Measurements from ENCODE around the gene SLC16A5.
"Not testable (repeated sequence)": the region's sequence is repeated elsewhere in the genome, so short reads cannot be mapped to it uniquely, and the experiment has no call there.

SLC16A5 gene

GRCh38 chr17:75064460-75064859 lies 23.3 kb upstream of the SLC16A5 start:
- DNase-seq = no peak

DNA sequence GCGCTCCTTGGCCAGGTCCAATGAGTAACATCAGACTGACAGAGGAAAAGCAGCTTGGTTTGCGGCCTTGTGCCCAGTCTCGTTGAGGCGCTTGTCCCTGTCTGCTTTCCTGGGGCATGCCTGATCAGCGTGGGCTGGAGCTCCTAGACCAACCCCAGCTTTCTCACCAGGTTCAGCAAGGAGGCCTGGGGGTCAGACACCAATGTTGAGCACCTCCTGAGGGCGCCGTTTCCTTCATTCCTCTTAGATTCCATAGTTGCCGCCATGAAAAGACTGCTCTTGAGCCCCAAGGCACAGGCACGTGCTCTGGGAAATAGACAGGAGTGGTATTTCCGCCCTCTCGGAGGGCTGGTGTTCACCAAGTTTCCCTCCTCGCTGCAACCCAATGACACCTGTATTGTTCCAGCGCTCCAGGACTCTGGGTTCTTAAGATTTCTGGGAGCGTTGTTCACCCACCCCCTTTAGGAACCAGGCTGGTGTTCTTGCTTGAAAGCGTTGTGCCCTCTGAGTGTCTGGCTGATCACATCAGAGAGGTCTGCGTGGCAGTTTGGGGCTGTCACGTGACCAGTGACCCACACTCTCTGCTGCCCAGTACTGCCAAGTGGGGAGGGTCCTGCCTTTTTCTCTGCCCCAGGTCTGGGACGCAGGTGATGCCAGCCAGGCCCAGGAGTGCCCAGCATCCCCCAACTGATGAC lies 22.7 kb upstream of the SLC16A5 start:
- no peak for DNase-seq

DNA sequence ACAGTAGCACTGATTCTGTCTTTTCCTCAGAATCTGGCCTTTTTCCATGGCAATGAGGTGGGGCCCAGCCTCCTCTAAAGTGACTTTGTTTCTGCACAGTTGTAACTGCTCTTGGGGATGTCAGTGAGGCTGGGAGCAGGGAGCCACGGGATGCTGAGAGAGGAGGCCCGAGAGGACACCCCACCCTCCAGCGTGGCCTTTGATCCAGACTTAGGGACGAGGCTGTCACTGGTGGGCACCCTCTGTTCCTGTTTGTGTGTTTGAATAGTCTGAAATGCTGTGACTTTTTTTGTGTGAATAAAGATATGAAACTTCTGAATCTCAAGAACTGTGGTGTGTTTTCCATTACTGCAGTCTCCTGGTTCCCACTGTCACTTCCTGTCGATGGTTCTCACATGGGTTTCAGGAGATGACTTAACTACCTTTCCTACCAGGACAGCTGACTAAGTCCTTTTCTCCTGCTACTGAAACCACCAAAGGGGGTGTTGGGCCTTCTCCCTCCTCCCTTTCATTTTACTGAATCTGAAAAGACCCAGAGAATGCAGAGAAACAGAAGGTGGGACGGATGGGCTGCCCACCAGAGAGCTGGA lies 22.1 kb upstream of the SLC16A5 start:
- DNase-seq = no peak

GRCh38 chr17:75067856-75068255 lies 19.9 kb upstream of the SLC16A5 start:
- DNase-seq = no peak

GRCh38 chr17:75068750-75069149 lies 19.0 kb upstream of the SLC16A5 start:
- no peak for DNase-seq

DNA sequence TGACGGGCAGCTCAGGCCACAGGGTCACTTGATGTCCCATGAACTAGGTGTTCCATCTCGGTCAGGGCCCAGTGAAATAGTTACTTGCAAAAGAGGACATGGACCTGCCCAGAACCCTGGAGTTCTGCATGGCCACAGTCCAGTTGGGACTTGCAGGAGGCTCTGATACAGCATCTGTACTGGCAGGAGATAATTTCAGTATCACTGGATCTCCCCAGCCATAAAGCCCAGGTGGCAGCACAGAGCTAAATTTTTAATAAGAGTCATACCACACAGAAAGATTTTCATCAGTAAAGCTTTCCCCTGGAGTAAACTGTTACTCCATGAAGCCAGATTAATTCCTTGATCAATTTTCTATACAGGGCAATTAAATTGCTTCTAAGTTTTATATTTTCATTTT lies 18.0 kb upstream of the SLC16A5 start:
- DNase-seq = no peak

GRCh38 chr17:75071478-75072271 lies 16.1 kb upstream of the SLC16A5 start:
- not testable (repeated sequence) for DNase-seq

DNA sequence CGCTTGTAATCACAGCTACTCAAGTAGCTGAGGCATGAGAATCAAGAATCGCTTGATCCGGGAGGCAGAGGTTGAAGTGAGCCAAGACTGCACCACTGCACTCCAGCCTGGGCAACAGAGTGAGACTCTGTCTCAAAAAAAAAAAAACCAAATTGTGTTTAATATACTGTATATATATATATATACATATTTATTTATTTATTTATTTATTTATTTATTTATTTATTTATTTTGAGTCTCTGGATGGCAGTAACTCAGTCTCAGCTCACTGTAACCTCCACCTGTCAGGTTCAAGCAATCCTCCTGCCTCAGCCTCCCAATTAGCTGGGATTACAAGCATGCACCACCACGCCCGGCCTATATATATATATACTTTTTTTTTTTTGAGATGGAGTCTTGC lies 14.8 kb upstream of the SLC16A5 start:
- DNase-seq = not testable (repeated sequence)

- DNase-seq = no peak
These were observed 14.1 kb upstream of the SLC16A5 start for GRCh38 chr17:75073618-75074047.

DNA sequence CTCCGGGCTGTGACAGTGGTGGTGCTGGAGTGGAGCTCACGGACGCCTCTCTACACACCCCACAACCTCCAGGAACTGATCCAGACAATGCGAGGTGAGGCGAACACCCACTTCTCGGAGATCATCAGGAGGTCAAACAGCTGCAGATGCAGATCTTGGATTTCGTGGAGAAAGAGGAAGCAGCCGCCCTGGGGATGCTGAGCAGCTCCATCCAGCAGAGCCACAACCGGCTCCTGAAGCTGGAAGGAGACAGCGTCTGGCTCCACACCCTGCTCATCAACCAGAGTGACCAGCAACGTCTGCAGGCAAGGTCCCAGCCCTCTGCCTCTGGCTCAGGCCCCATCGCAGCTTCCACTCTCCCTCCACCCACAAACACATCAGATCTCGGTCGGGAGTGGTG lies 13.2 kb upstream of the SLC16A5 start:
- DNase-seq = no peak

GRCh38 chr17:75075597-75076336 lies 12.0 kb upstream of the SLC16A5 start:
- no peak for DNase-seq

DNA sequence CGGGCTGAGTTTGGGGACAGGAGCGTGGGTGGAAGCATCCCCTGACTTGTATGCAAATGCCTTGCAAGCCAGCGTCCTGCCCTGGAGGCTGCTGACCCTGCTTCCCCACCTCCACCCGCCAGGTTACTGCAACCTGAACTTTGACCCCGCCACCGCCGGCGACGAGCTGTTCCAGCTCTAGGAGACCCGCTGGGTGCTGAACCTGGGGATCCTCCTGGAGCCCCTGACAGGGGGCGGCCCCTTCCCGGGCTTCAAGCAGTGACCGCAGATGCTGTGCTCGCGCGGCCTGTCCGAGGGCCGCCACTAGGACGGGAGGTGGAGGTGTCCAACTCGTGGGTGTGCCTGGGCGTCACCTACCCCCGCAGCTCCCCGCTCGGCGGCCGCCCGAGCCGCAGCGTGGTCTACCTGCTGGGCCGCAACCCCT lies 10.7 kb upstream of the SLC16A5 start:
- no peak for DNase-seq

DNA sequence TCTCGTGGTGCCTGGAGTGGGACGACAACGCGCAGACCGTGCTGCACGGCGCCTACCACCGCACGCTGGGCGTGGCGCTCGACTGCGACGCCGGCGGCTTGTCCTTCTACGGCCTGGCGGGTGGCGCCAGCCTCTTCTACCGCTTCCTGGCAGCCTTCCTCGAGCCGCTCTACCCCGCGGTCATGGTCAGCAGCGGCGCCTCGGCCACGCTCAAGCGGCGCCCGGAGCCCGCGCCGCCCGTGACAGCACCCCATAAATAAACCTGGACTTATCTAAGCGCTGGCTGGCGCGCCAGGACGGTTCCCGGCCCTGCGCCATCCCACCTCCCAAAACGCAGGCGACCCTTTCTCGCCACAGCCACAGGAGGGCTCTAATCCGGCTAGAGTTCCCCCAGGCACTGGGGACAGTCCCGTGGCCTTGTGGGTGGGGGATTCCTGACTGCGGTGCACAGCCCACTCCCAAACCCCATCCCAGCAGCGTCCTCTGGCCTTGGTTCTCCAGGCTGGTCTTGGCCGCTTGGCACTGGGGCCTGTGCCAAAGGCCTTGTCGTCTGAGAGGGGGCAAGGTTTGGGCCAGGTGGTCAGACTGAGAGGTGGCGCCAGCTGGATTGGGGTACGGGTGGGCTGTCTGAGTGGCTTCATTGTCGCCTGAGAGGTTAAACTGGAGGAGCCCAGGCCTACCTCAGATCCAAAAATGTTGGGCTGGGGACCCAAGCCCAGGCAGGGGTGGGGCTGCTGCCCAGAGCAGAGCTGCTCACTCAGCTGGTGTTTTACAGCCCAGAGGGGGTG lies 10.1 kb upstream of the SLC16A5 start:
- no peak for DNase-seq

DNA sequence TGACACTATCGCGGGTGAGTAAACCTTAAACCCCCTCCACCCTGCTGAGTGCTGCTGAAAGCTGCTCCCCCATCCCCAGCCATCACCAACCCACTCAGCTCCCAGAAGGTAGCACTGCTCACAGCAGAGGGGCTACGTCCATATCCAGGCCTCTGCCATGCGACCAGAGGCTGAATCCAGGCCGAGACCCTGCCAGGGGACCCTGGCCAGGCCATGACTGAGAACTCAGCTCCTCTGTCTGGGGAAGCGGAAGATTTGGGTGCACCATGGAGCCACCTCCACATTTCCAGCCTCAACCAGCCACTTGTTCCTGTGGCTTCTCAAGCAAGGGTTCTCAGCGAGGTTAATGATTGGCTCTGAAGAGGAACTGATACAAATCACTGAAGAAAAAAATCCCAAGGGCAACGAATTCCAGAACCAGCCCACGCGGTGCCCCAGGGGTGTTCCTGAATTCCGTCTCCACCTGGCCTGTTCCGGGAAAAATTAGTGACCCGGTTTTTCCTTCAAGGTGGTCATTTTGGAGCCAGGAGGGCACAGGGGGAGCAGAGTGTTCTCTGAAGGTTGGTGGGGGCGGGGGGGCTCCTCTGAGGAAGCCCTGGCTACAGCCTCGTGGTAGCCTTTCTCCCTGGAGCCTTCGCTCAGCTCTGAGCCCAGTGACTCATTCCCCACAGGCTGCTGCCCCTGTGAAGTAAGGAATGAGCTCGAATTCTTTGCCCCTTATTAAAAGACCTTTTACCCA lies 9.3 kb upstream of the SLC16A5 start:
- no peak for DNase-seq

- DNase-seq = no peak
These were observed 8.8 kb upstream of the SLC16A5 start for GRCh38 chr17:75079023-75079373.

- DNase-seq = no peak
These were observed 5.9 kb upstream of the SLC16A5 start for GRCh38 chr17:75081611-75082540.

GRCh38 chr17:75082683-75083082 lies 5.1 kb upstream of the SLC16A5 start:
- no peak for DNase-seq

DNA sequence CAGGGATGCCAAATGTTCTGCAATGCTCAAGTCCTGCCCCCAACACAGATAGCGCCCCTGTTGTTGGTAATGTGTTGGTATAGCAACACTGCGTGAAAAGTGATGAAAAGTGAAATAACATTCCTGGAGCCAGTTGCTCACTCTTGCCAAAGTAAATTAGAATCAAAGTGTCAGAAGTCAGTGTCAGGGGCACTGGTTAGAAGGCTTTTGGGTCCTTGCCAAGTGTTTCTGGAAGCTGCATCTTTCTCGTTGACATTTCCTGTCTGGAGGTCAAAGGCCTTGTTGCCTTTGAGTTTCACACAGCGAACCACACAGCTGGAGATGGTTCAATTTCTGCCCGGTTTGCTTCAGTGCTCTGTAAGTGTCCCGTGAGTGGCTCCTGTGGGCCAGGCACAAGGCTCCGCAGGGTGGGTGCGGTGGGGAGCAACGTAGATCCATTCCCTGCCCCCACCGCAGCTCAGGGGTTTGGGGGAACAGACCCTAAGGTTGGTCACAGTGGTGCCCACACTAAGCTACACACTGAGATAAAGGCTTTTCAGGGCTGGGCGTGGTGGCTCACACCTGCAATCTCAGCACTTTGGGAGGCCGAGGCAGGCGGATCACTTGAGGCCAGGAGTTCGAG lies 3.6 kb upstream of the SLC16A5 start:
- no peak for DNase-seq

DNA sequence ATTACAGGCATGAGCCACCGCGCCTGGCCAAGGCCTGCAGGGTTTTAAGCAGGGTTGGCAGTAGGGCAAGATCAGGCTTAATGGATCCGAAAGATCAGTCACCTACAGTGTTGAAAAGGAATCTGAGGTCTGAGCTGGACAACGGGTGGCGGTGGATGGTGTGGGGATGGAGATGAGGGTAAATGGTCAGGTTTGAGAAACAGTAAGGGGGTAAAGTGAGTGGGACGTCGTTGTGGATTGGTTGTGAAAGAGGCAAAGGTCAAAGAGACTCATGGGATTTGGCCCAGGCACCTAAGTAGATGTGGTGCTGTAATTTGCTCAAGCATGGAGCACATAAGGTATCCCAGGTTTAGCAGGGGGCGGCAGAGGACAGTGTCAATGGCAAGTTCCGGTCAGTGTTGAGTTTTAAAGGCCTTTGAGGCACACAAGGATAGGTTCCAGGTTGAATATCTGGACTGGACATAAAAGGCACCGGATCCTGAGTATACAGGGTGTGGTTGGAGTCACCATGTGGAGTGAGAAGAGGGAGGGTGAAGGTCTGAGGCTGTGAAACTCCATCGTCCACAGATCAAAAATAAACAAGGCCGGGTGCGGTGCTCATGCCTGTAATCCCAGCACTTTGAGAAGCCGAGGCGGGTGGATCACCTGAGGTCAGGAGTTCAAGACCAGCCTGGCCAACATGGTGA lies 1.1 kb upstream of the SLC16A5 start:
- DNase-seq = no peak

- no peak for DNase-seq
These were observed 584 bp upstream of the SLC16A5 start for GRCh38 chr17:75087182-75087557.

Measured in DMS 273 treated with DMSO at 0.1 percent for 48 hours (cell line).